GM19372 (cell line): ENCODE data around the gene LIME1.
"Not testable (repeated sequence)": the region's sequence is repeated elsewhere in the genome, so short reads cannot be mapped to it uniquely, and the experiment has no call there.

Experiments used
- ATAC-seq: cut with Tn5 transposase; IDR thresholded peaks from one replicate; pipeline ENCODE4 v1.9.1; 2021; ENCODE audit warnings: mild to moderate bottlenecking, low read depth, moderate library complexity; ENCODE audit not compliant: unreplicated experiment

LIME1 gene

GRCh38 chr20:63768591-63769515 lies 32.4 kb downstream of the LIME1 start:
- no peak for ATAC-seq

GRCh38 chr20:63769891-63770474 lies 33.5 kb downstream of the LIME1 start:
- ATAC-seq = no peak

- ATAC-seq = no peak
These were observed 34.7 kb downstream of the LIME1 start for GRCh38 chr20:63771046-63771707.

DNA sequence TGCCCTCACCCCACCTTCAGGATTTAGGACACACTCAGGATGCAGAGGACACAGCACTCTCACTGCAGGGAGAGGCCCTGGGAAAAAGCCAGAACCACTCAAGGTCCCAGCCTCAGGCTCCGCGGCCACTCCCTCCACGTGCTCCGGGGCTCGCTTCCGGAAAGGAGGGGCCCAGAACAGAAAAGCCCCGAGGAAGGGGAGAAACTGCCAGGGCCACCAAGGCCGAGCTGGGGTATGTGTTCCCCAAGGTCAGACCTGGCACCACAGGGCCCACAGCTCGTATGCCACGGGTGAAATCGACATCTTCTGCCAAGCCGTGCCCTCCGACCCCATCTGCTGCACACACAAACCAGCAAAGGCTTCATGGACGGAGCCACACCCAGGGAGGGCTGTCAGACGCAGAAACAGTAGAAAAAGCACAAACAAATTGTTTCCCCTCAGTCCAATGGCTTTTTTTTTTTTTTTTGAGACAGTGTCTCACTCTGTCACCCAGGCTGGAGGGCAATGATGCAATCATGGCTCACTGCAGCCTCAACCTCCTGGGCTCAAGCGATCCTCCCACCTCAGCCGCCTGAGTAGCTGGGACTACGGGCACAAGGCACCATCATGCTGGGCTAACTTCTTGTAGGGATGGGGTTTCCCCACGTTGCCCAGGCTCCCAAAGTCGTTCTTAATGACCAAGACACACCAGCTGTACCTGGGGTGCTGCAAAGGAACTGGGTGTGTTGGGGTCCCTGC lies 36.5 kb downstream of the LIME1 start:
- ATAC-seq = no peak

- ATAC-seq = no peak
These were observed 37.2 kb downstream of the LIME1 start for GRCh38 chr20:63773571-63774241.

GRCh38 chr20:63774306-63774705 lies 37.8 kb downstream of the LIME1 start:
- no peak for ATAC-seq

DNA sequence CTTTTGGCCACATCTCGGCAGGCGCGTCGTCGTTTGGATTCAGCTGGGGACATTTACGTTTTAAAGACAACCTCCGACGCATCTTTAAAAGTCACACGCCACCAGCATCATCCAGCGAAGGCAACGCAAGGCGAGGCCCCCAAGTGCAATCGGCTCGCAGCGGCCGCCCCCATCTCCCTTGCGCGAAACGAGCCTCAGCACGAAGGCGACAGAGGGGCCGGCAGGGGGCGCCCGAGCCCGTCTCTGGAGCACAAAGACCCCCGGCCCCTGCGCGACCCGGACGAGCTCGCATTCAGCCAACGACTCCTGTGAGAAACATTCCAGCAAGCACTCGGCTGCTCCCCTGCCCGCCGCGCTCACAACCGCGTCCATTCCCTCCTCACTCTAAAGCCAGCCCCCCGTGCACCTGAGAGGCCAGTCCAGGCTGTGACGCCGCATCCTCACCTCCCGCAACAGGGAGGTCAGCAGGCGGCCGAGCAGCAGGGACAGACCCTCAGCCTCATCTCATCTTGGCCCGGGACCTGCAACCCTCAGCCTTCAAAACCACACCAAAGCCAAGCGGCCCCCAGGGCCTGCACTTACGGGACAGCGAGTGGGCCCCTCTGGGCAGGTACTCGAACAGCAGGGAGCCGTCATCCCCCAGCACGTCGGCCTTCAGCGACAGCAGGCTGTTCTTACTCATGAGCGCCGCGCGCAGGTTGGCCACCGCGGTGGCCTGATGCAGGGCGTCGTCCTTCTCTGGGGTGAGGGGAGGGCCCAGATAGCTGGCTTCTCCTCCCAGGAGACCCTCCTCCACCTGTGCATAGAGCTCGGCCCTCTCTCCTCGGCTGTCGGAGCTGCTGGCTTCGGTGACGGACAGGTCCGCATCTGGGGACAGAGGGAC lies 38.9 kb downstream of the LIME1 start:
- no peak for ATAC-seq

DNA sequence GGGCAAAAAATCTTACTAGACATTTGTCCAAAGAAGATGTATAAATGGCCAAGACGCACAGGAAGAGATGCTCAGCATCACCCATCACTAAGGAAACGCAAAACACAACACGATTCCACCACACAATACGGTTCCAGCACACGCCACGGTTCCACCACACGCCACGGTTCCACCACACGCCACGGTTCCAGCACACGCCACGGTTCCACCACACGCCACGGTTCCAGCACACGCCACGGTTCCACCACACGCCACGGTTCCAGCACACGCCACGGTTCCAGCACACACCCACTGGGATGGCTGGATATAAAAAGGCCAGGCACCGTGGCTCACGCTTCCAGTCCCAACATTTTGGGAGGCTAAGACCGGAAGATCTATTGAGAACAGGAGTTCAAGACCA lies 40.4 kb downstream of the LIME1 start:
- not testable (repeated sequence) for ATAC-seq

DNA sequence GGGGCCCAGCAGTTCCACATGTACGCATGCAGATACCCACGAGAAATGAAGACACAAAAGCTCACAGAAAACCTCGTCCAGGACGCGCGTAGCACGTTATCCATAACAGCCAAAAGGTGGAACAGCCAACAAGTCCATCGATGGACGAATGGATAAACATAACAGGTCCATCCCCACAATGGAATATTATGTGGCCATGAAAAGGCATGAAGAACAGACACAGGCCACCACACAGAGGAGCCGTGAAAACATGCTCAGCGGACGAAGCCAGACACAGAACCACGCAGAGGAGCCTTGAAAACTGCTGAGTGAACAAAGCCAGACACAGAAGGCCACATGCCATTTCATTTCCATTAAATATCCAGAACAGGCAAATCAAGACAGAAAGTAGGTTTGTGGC lies 41.1 kb downstream of the LIME1 start:
- no peak for ATAC-seq

- no peak for ATAC-seq
These were observed 41.7 kb downstream of the LIME1 start for GRCh38 chr20:63778034-63778752.

- no peak for ATAC-seq
These were observed 42.4 kb downstream of the LIME1 start for GRCh38 chr20:63778857-63779256.

DNA sequence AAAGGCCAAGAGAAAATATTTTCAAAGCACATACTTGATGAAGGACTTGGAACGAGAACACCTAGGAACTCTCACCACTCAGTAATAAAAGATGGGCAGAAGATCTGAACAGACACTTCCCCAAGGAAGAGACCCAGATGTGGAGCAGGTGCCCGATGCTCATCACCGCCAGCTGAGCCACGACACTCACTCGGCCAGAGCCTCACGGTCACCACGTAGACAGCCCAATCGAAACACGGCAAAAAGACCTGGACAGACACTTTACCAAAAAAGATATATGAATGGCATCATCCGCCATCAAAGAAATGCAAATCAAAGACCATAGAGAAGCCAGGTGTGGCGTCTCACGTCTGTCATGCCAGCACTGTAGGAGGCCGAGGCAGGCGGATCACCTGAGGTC lies 44.7 kb downstream of the LIME1 start:
- no peak for ATAC-seq

GRCh38 chr20:63782051-63782471 lies 45.6 kb downstream of the LIME1 start:
- ATAC-seq = no peak

GRCh38 chr20:63782521-63782971 lies 46.1 kb downstream of the LIME1 start:
- ATAC-seq = no peak

DNA sequence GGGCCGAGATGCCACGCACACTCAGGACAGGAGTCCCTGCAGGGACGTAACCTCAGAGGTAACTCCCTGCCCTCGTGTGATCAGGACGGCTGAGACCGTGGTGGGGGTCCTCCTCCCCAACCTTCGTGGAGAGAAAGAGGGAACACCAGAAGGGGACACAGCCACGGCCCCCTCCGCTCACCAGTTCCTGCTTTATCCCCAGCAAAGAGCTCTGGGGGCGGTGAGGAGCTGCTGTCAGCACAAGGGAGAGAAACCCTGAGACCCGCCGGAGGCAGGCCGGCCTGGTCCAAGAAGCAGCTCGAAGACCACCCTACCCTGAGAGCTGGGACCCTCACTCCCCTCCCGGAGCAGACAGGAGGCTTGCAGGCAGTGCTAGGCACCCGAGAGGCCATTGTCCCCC lies 47.5 kb downstream of the LIME1 start:
- no peak for ATAC-seq

GRCh38 chr20:63785691-63786131 lies 49.2 kb downstream of the LIME1 start:
- ATAC-seq = no peak

- no peak for ATAC-seq
These were observed 50.8 kb downstream of the LIME1 start for GRCh38 chr20:63787302-63787701.

- no peak for ATAC-seq
These were observed 51.3 kb downstream of the LIME1 start for GRCh38 chr20:63787749-63788148.
